ENCODE data around the gene RAET1G.

DNA sequence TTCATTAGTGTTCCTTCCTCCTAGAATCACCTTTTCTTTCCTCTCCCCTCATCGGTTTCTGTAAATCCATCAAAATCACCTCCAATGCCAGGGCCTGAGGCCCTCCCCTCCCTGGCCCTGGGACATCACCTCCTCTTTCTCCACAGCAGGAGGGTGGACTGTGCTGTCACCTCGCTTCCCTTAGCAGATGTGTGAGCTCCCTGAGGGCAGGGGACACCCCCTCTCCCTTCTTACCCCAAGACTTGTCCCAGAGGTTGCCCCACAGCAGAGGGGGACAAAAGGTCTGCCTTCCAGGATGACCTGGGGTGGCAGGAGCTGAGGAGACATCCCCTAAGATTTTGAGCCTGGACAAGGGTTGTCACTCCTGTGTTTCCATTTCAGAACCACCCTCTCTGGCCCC lies 46.7 kb upstream of the RAET1G start:
- TF ChIP-seq, protein P1, sequence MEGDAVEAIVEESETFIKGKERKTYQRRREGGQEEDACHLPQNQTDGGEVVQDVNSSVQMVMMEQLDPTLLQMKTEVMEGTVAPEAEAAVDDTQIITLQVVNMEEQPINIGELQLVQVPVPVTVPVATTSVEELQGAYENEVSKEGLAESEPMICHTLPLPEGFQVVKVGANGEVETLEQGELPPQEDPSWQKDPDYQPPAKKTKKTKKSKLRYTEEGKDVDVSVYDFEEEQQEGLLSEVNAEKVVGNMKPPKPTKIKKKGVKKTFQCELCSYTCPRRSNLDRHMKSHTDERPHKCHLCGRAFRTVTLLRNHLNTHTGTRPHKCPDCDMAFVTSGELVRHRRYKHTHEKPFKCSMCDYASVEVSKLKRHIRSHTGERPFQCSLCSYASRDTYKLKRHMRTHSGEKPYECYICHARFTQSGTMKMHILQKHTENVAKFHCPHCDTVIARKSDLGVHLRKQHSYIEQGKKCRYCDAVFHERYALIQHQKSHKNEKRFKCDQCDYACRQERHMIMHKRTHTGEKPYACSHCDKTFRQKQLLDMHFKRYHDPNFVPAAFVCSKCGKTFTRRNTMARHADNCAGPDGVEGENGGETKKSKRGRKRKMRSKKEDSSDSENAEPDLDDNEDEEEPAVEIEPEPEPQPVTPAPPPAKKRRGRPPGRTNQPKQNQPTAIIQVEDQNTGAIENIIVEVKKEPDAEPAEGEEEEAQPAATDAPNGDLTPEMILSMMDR (conservative IDR thresholded peaks at IDR 0.05; ENCODE audit: low read depth, low read length): no peak
- TF ChIP-seq EZH2 (IDR thresholded peaks at IDR 0.05; ENCODE audit: low read length, unreplicated experiment) (no peak), EZH2phosphoT487 (IDR thresholded peaks at IDR 0.05; ENCODE audit: borderline replicate concordance, low read length) (no peak)

All from PC-3 (cell line).